ENCODE measurements around the gene MYL7.

DNA sequence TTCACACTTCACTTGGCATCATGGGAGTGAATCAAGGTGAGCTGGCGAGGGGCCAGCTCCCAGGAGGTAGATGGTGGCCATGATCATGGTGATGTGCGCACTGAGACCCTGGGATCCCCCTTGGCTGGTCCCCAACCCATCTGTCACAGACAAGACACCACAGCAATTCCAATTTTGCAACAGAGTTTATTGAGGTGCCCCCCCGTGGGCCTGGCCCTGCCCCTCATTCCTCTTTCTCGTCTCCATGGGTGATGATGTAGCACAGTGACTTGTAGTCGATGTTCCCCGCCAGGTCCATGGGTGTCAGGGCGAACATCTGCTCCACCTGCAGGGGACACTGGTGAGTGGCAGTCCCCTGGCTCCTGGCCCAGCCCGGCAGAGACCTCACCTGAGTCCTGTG is 2.4 kb downstream of the MYL7 start:
- TF ChIP-seq CTCF (conservative IDR thresholded peaks at IDR 0.05; ENCODE audit: low read depth in 2 of 2) (peak in 1 of 2 experiments; percentile 54; a peak in 3 of 4 replicates), POLR2AphosphoS5 (IDR thresholded peaks at IDR 0.05; ENCODE audit: low read depth) (no peak), STAT1 (IDR thresholded peaks at IDR 0.05; ENCODE audit: unreplicated experiment) (no peak), CREB1 (CRISPR knock-in tag; IDR thresholded peaks at IDR 0.05; ENCODE audit: low read depth) (no peak), EZH2phosphoT487 (IDR thresholded peaks at IDR 0.05; ENCODE audit: unreplicated experiment) (no peak), EZH2 (IDR thresholded peaks at IDR 0.05; ENCODE audit: low read depth, unreplicated experiment) (no peak), NANOG (IDR thresholded peaks at IDR 0.05; ENCODE audit: borderline replicate concordance) (no peak), JUNB (IDR thresholded peaks at IDR 0.05; ENCODE audit: unreplicated experiment) (no peak)
- TF ChIP-seq, protein P1, sequence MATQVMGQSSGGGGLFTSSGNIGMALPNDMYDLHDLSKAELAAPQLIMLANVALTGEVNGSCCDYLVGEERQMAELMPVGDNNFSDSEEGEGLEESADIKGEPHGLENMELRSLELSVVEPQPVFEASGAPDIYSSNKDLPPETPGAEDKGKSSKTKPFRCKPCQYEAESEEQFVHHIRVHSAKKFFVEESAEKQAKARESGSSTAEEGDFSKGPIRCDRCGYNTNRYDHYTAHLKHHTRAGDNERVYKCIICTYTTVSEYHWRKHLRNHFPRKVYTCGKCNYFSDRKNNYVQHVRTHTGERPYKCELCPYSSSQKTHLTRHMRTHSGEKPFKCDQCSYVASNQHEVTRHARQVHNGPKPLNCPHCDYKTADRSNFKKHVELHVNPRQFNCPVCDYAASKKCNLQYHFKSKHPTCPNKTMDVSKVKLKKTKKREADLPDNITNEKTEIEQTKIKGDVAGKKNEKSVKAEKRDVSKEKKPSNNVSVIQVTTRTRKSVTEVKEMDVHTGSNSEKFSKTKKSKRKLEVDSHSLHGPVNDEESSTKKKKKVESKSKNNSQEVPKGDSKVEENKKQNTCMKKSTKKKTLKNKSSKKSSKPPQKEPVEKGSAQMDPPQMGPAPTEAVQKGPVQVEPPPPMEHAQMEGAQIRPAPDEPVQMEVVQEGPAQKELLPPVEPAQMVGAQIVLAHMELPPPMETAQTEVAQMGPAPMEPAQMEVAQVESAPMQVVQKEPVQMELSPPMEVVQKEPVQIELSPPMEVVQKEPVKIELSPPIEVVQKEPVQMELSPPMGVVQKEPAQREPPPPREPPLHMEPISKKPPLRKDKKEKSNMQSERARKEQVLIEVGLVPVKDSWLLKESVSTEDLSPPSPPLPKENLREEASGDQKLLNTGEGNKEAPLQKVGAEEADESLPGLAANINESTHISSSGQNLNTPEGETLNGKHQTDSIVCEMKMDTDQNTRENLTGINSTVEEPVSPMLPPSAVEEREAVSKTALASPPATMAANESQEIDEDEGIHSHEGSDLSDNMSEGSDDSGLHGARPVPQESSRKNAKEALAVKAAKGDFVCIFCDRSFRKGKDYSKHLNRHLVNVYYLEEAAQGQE (IDR thresholded peaks at IDR 0.05; ENCODE audit: unreplicated experiment), result no peak
